Fibroblast of skin of abdomen (primary cell): ENCODE data around the gene CDR2.
"Not testable (repeated sequence)": the region's sequence is repeated elsewhere in the genome, so short reads cannot be mapped to it uniquely, and the experiment has no call there.

Source experiments
- DNase-seq: peaks from one replicate; pipeline ENCODE4 v3.0.0-alpha.2; 2013

The CDR2 gene

DNA sequence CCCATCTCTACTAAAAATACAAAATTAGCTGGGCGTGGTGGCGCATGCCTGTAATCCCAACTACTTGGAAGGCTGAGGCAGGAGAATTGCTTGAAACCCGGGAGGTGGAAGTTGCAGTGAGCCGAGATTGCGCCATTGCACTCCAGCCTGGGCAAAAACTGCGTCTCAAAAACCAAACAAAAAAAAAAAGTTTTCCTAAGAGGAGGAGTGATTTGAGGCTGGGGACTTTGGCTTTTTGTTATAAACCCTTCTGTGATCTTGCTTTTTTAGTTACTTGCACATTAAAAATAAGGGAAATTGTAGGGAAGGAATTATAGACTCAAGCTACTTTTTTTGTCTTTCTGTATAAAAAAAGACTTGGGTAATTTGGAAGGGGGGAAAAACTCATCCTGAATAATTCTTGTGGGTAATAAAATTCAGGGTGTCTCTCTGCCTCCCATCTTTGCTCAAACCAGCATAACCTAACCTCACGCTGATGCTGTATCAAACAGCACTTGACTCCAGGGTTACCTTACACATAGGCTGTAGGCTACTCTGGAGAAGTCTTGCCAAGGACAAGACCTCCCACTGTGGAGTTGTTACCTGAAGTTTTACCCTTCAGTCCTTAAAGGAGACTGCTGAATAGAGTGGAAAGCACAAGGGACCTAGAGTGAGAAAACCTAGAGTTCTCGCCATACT is 1.7 kb upstream of the CDR2 start:
- DNase-seq, result no peak

DNA sequence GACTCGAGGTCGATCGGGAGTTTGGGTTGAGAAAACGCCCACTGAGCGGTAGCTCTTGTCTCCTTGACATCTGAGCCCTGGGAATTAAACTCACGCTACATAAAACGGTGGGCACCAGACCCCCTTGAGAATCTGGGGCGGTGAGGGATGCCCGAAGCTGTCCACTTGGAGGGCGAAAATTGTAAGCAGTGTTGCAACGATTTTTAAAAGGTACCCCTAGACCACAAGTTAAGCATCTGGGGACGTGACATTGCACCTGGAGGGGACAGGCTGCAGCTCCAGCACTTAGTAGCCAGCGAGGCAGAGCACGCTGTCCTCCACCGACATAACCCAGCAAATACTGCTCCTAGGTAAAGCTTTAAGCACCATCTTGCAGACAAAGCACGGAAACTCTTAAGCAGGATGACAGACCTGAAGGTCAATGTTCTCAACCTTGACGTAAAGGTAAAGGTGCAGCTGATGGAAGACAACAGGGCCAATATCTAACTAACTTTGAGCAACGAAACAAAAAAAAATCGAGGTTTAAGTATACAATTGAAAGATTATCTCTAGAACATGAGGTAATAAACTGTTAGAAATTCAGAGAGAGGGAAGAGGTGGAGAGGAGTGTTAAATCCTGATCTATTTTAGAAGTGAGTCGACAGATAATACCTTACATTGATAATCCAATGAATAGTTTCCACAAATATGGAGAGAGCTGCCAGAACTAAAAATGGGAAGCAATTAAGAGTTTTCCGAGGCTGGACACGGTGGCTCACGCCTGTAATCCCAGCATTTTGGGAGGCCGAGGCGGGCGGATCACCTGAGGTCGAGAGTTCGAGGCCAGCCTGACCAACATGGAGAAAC is 921 bp upstream of the CDR2 start:
- DNase-seq, result no peak

DNA sequence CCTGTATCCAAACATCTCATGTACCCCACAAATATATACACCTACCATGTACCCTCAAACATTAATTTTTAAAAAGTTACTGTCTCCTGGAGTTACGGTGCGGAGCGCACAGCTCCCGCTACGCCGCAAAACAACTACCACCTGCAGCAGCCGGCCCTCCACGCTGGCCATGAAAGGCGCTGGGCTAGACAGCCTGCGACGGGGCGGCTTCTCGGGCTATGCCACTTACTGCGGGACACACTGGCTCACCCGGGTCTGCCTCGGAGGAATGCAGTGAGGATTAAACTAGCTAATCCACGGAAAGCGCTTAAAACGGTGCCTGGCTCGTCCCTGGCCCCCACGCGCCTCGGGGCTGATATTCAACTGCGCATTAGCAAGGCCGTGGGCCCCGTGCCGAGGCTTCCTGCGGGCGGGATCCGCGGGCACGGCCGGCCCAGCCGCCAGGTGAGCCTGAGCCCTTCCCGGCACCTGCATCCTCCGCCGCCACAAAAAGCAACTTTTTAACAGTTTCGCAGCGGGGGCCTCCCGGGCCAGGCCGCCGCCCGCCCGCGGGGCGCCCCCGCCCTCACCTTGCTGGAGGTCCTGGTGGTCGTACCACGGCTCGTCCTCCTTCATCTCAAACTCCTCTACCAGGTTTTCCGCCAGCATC is 633 bp downstream of the CDR2 start:
- DNase-seq, result no peak

DNA sequence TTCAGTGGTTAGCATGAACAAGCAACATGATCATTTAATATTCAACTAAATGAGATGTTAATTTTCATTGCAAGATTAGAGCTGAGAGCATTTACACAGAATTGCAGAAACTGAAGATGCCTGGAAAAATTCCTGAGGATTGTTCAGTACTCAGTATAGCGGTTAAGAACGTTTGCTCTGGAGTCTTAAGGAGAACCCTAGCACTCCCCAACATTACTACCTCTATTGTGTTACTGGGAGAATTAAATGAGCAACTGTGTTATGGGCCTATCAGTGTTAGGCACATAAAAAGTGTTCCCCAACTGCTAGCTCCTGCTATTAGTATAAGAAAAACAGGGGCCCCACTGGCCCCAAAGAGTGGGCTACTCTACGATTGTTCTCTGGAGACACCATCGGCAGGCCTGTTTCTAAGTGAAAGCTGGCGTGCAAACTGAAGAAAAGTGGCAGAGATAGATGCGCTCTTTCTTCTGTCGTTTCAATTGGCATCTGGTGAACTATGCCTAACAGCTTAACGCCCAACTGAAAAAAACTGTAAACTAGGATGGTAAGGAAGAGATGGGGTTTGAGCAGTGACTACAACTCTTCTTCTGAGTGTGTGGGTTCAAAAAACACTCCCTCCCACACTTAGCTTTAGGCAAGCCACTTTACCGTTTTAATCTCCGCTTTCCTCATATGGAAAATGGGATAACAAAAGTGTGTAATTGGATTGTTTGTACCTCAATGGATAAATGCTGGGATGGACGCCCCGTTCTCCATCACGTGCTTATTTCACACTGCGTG is 1.3 kb downstream of the CDR2 start:
- no peak for DNase-seq

DNA sequence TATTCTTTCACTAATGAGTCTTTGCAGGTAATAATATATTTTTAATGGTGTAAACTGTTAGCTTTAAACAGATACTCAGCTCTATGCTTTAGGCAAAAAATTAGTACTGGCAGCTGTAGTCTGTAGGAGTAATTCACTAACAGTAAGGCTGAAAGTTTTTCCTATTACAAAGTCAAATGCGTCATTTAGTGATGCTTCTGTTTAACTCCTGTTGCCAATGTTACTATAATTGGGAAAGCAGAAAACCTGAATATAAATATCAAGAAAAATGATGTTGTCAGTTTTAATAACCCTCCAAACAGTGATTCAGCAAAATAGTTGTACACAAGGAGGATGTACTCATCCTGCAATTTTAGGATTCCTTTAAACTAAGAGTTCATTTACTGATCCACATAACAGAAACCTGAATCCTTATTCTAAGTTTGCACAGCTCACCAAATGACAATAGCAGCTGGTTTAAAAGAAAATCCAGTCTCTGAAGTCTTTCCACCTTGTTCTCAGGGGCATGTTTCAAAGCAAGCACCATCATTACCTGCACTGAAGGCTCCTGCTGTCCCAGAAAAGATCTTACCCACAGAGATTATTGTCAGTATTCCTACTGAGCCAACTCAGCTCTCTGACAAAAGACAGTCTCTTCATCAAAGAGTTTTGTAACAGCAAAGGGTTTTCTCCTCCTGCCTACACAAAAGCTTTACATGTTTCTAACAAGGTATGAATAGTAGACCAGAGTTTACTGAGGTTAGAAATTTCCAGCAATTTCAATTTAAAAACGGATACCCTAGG is 4.2 kb downstream of the CDR2 start:
- peak; percentile 79 for DNase-seq

DNA sequence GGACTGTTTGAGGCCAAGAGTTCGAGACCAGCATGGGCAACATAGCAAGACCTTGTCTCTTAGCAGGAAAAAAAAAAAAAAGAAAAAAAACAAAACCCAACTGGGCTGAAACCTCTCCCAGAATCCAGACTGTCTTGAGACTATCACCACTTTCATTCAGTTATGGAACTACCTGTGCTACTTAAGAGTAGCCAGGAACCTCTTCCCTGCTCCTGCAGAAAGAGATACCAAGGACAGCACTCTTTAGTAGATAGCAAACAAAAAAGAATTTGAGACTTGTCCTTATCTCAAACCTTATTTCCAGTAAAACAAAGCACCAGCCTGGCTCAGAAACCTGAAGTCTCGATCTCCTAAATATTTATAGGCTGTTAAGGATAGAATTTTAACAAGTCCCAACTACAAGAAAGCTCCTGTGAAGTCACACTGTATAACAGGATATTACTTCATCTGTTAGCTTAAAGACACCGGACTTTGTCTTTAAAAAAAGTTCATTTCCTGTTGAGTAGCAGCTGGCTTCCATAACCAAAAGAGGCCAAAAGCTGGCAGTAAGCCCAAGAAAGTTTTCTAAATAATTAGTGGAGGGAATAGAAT is 5.1 kb downstream of the CDR2 start:
- peak; percentile 49 for DNase-seq

DNA sequence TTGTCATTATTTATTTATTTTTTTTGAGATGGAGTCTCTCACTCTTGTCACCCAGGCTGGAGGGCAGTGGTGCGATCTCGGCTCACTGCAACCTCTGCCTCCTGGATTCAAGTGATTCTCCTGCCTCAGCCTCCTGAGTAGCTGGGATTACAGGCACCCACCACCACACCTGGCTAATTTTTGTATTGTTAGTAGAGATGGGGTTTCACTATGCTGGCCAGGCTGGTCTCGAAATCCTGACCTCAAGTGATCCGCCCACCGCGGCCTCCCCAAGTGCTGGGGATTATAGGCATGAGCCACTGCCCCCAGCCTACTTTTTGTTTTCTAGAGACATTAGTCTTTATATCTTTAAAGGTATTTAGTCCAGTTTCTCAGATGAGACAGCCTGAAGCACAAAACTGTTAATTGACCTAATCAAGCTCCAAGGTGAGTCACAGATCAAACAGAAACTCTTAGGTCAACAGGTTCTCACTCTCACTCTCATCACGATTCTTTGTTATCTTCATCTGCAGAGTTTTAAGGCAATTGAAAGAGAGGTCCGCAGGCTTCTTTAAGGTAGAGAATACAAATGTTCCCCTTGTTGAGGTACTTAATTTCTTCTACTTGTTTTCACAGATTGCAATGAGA is 6.1 kb downstream of the CDR2 start:
- not testable (repeated sequence) for DNase-seq

DNA sequence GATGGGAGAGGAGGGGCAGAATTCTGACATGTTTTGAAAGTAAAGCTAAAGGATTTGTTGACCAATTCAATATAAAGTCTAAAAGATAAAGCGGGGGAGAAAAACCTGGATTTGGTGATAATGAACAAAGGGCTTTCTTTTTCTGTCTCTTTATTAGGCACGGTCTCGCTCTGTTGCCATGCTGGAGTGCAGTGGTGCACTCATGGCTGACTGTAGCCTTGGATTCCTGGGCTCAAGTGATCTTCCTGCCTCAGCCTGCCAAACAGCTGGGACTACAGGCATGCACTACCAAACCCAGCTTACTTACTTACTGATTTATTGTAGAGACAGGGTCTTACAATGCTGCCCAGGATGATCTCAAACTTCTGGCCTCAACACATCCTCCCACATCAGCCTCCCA is 7.5 kb downstream of the CDR2 start:
- no peak for DNase-seq

DNA sequence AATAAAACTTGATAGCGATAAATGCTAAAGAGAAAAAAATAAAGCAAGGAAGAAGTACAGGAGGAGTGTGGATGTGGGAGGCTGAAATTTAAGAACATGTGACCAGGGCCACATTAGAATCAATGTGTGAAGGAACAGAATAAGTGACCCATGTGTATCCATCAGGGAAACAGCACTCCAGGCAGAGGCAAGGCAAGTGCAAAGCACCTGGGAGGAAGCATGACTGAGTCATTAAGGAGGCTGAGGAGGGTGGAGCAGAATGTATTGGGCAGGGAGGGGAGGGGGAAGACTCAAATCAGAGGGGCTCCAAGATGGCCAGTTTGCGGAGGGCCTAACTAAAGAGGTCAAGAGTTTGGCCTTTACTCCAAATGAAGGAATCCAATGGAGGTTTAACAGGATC is 8.0 kb downstream of the CDR2 start:
- no peak for DNase-seq

DNA sequence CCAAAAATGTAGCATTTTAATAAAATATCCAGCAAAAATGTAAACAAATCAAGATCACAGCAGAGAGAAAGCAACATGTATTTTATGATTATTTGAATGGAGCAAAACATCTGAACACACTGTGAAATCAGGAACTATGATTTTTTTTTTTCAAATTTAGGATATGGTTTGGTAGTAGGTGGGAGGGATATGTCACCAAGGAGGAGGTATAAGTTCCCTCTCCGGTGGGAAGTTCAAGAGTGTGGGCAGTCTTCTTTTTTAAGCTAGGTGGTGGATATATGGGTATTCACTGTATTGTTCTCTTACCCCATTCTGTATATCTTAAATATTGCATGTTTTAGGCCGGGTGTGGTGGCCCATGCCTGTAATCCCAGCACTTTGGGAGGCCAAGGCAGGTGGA is 10.2 kb downstream of the CDR2 start:
- no peak for DNase-seq

DNA sequence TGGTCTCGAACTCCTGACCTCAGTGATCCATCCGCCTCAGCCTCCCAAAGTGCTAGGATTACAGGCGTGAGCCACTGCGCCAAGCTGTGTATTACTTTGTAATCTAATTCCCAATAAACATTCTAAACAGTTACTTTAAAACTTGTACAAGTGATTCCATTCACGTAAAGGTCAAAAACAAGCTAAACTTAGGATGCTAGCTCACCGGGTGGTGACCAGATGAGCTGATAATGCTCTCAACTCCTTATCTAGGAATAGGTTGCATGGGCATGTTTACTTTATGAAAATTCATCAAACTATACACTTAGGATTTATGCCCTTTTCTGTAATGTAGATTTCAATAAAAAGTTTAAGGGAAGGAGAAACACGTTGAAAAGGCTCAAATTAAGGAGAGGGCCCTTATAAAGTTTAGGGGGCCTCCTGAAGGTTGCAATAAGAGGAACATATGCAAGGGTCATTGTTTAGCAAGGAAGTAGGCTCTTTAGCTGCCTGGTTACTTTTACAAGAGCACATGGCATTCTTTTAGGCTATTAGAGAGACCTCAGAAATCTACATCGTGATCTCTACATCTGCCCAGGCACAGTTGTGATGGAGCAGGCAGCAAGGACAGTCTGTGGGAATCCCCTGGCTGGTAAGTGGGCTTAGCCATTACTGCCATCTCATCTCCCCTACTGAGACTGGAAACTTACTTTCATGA is 13.3 kb downstream of the CDR2 start:
- DNase-seq, result no peak

DNA sequence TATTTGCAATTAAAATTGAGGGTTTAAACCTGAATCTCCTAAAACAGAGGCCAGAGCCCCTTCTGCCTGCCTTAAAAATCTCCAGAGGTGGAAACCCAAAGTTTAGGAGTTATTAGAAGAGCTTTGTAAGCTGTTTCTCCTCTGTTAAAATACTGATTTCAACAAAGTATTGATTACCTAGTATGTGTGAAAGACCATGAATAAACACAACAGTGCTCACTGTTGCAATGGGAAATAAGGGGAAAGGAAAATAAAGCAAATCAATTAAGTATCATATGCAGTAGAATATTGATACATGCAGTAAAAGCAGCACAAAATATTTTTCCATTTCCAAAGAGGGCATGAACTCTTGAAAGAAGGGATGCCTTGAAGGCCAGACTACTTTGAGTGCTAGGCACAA is 14.7 kb downstream of the CDR2 start:
- no peak for DNase-seq

DNA sequence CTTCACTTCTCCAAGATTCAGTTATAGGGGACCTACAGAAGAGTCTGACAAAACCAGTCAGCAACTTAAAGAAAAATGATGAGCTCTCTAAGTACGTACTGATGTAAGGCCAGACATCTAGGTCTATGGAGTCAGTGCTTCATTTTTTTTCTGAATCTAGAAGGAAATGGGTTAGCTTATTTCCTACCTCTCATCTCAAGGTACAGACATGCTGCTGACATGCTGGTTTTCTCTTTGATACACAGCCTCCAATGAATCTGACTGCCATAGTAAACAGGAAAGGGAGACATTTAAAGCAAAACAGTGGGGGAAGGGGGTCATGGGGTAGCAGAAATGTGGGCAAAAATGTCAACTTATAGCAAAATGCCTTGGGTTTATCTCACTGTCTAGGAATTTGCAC is 16.4 kb downstream of the CDR2 start:
- no peak for DNase-seq

DNA sequence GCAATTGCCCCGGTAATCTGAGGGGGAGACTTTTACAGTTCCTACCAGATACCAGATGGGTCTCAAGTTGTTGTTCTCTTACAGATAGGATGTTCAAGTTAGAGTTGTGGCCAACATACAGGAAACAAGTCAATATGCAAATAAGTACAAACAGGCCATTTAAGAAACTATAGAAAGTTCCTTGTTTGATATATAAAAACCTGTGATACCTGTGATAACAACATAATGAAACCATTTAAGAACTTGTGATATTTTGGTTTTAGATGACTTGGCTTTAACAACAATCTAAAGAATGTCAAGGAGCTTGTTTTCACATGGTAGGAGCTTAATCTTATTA is 16.8 kb downstream of the CDR2 start:
- DNase-seq, result no peak

DNA sequence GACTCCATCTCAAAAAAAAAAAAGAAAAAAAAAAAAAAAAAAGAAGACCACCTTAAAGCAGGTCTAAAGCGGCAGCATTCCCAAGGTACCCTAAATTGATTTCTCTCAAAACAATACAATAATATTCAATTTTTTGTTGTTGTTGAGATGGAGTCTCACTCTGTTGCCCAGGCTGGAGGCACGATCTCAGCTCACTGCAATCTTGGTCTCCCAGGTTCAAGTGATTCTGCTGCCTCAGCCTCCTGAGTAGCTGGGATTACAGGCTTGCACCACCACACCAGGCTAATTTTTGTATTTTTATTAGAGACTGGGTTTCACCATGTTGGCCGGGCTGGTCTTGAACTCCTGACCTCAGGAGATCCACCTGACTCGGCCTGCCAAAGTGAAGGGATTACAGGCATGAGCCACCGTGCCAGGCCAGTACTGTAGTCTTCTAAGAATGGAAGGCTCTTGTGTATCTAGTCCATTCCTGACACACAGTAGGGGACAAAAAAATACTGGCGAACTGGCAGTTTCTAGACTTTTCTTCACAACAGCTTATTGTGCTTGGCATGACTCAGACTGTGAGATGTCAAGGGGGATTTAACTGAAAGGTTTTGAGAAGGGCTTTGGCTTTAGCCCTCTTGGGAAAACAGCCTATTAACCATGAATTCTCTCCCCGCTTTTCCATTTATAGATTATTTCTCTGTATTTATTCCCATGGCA is 17.3 kb downstream of the CDR2 start:
- no peak for DNase-seq

DNA sequence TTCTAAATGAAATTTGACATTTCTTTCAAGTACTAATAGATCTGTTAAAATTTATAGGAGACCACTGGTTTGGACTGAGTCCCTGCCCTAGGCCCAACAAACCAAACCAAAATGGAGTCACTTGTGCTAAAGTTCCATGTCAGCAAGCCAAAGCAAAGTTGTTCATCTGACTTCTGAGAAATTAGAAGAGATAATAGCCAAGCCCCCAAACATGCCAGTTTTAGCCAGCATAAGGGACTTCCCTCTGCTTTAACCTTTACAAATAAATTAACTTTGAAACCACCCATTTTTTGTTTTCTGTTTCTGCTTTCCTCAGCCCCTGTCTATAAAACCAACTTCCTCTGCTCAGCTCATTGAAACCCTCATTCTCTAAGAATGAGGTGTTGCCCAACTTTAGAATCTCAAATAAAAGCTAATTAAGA is 18.9 kb downstream of the CDR2 start:
- DNase-seq, result no peak

DNA sequence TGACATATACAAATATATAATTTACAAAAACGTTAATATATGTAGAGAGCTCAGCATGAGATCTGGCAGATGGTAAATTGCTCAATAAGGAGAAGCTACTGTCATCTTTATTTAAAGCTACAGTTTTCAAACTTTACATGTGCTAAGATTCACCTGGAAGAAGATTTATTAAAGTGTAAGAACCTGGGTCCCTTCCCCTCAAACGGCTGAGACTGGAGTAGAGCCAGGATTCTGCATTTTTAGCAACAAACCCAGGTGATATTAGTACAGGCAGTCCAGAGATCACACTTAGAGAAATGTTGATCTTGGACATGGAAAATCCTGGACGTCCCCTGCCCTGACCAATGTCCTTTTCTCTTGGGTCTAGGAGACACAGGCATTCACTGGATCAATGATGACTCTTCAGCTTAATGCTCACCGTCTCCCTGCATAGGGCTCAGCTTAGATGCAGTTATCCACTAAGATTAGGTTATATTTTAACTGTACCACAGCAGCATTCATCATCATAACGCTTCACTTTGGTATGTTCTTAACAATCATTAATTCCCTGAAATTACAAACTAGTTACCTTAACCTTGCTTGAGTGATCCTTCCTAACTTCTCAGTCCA is 20.4 kb downstream of the CDR2 start:
- peak; percentile 4 for DNase-seq

DNA sequence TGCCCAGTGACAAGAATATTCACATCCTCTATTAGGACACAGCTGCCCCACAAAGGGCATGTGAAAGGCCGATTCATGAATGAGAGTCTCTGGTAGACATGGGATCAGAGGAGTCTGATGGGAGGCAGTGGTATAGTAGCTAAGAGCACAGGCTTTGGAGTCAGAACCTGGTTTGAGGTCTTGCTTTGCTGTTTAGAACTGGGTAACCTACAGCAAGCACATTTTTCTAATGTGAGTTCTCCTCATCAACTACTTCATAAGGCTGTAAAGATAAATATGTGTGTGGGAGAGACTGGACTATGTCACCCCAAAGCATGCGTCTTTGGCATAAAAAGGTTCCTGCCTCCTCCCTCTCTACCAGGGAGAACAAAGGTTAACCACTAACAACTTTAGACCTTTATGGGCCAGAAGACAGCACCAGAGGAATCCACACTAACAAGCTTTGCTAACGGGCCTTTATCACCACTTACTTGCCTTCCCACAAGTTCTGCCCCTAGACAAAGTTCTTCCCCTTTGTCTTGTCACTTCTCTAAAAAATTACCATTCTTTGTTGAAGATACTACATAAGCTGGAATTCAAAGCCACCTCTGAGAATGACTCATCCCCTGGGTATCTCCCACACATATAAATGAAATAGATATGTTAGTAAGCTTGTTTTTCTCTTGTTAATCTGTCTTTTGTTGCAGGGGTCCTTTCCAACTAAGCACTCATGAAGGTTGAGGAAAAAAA is 21.1 kb downstream of the CDR2 start:
- DNase-seq, result peak; percentile 91

DNA sequence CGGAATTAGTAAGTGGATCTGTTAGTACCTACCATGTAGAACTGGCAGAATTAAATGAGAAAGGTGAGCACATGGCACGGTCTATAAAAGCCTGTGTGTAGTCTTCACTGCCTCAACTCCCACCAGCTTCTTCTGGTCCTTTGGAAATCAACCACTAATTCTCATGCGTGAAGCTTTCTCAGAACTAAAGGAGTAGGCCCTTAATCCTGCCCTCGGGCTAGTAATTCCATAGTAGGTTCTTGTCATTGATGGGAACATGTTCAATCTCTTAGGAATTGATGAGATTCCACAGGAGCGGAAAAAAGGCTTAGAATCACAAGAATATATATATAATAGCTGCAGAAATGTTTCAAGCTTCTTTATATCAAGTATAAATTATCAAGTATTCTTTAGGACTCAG is 21.7 kb downstream of the CDR2 start:
- no peak for DNase-seq
